WI38 (cell line): ENCODE data around the gene GPR17.

ENCODE experiments used
- H3K4me3 ChIP-seq: 2 replicates; pipeline ENCODE4 v1.5.1; 2011; ENCODE audit warnings: low read depth, mild to moderate bottlenecking, control low read depth, low read length
- TF ChIP-seq, protein P1 (sequence below): IDR thresholded peaks from 2 replicates; pipeline ENCODE4 v1.5.1; 2012; ENCODE audit warnings: low read depth, mild to moderate bottlenecking, control low read depth, low read length

GPR17 gene

DNA sequence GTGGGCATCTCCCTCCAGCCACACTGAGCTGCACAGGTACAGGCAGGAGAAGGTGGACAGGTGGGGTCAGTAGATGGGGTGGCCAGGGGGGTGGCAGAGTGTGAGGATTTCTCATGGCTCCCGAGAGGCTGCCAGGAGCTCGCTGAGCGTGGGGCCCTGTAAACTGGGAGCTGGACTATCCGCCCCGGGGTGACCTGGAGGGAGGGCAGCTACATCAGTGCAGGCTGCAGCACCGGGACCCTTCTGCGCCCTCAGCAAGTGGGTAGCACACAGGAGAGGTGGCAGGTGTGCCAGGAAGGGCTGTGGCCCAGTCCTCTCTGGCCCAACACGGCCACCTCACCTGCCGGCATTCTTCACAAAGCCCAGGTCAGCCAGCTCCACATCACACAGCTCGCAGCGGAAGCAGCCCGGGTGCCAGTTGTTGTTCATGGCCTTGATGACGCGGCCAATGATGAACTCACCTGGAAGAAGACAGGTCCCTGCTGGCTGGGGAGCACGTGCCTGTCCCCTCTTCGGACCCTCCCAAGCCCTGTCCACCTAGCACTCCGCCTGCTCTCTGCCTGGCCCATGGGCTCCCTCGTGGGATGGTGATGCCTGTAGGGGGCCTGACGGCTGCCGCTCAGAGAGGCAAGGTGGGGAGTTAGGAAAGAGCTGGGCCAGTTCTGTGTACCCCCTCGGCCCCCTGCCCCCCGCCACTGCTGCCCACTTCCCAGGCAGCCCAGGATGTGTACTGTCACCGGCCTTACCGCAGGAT, 8.3 kb downstream of the GPR17 start:
- H3K4me3 ChIP-seq, result no peak overlapping the region
- TF ChIP-seq, protein P1, sequence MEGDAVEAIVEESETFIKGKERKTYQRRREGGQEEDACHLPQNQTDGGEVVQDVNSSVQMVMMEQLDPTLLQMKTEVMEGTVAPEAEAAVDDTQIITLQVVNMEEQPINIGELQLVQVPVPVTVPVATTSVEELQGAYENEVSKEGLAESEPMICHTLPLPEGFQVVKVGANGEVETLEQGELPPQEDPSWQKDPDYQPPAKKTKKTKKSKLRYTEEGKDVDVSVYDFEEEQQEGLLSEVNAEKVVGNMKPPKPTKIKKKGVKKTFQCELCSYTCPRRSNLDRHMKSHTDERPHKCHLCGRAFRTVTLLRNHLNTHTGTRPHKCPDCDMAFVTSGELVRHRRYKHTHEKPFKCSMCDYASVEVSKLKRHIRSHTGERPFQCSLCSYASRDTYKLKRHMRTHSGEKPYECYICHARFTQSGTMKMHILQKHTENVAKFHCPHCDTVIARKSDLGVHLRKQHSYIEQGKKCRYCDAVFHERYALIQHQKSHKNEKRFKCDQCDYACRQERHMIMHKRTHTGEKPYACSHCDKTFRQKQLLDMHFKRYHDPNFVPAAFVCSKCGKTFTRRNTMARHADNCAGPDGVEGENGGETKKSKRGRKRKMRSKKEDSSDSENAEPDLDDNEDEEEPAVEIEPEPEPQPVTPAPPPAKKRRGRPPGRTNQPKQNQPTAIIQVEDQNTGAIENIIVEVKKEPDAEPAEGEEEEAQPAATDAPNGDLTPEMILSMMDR, result no peak

- TF ChIP-seq, protein P1, result no peak
- H3K4me3 ChIP-seq, result no peak overlapping the region
These were observed 8.9 kb downstream of the GPR17 start for GRCh38 chr2:127654838-127655175.

DNA sequence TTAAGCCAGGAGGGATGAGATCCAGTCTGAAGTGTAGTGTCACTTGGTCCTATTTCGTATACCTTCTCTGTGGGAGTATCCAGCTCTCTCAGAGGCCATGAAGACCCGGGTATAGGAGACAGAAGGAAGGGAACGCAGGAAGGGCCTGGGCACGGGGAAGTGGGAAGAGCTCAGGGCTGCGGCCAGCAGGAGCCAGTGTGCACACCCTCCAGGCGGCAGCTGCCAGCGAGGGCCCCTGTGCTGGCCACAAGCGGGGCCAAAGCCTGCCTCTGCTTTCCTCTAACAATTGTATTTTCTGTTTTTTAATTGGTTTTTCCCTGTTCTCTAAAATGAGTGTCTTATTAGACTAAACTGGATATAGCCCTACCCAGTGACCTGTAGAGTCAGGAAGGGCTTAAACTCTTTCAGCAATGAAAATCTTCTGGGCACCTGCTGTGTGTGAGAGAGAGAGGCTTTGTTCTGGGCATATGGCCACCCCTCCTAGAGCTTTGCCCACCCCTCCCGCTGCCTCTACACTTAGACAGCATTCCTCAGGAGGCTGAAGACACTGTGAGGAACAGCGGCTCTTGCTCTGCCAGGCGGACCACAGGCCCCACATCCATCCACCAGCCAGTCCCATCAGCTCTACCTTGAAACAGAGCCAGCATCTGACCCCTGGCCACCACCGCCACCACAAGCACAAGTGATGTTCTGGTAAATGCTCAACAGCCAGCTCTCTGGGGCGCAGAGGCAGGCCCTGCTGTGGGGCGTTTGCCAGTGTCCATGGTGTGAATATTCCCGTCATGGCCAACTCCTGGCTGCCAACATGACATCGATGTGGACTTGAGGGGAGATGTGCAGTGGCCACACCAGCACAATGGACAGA, 9.5 kb downstream of the GPR17 start:
- TF ChIP-seq, protein P1, result no peak
- H3K4me3 ChIP-seq, result no peak overlapping the region

DNA sequence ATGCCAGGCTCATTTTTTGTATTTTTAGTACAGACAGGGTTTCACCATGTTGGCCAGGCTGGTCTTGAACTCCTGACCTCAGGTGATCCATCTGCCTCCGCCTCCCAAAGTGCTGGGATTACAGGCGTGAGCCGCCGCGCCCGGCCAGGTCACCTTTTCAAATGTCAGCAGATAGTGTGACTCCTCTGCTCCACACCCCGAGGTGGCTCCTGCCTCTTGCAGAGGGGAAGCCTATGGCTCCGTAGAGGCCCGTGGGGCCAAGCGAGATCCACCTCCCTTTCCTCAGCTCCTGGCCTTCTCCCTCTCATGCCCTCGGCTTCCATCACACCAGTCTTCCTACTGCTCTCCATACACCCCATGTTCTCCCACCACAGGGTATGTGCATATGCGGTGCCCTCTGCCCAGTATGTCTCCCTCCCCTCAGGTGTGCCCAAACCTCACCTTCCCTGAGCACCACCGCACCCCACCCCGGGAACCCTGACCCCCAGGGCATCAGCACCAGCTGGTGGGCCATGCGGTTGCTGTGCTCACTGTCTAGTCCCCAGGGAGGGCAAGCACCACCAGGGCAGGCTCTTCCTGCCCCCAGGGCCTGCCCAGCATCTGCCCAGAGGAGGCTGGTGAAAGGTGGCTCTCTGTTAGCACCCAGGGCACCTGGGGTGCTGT, 10.7 kb downstream of the GPR17 start:
- TF ChIP-seq, protein P1, result no peak
- no peak overlapping the region for H3K4me3 ChIP-seq

DNA sequence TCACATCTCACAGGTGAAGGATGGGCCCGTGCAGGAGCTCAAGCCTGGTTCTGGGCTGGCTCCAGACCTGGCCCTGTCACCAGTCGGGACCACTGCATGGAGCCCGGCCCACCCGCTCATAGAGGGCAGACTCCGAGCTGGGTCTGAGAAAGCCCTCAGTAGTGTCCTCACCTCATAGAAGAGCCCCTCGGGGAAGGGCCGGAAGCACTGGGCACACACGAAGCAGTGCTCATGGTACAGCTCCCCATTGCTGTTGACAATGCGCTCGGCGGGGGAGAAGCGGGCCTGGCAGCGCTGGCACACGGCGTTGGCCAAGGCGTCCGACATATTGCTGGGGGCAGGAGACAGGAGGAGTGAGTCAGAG, 11.3 kb downstream of the GPR17 start:
- no peak overlapping the region for H3K4me3 ChIP-seq
- TF ChIP-seq, protein P1, result no peak

DNA sequence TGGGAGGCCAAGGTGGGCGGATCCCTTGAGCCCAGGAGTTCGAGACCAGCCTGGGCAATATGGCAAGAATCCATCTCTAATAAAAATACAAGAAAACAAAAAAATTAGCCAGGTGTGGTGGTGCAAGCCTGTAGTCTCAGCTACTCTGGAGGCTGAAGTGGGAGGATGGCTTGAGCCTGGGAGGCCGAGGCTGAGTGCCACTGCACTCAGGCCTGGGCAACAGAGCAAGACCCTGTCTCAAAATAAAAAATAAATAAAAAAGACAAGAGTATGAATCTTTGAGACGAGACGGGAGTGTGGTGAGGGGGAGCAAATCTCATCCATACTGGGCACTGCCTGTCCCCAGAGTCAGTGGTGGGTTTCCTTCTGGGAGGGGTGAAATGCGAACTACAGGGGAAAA, 12.2 kb downstream of the GPR17 start:
- TF ChIP-seq, protein P1, result no peak
- H3K4me3 ChIP-seq, result no peak overlapping the region
